SU-DHL-6 (cell line): ENCODE measurements around the gene WNT5A.

Experiments
- CTCF ChIP-seq: fragments of 200-600 bp; sonication (generic); IDR thresholded peaks from one replicate; pipeline ENCODE4 v1.5.1; 2017; ENCODE audit warnings: antibody characterized with exemption, mild to moderate bottlenecking, low read length, moderate library complexity; ENCODE audit not compliant: insufficient read depth, poor library complexity, severe bottlenecking
- EZH2phosphoT487 ChIP-seq: fragments of 200-600 bp; sonication (generic), shearing (Covaris generic); conservative IDR thresholded peaks from 2 replicates; pipeline ENCODE4 v1.6.1; 2018; ENCODE audit warnings: mild to moderate bottlenecking, antibody characterized with exemption, low read length, moderate library complexity, mixed read lengths

GRCh38 chr3:55526332-55527030, 39.4 kb upstream of the WNT5A start:
- no peak for TF ChIP-seq CTCF
- no peak for TF ChIP-seq EZH2phosphoT487
